SK-N-SH treated with all-trans-retinoic acid at 6 μM for 48 hours (cell line): ENCODE results near the gene ENO3.

ENCODE experiments used
- ATAC-seq: fragments of 200-7000 bp; cut with Tn5 transposase; 3 replicates; pipeline ENCODE4 v1.9.1; 2020; ENCODE audit warnings: mild to moderate bottlenecking, moderate library complexity
- ARNTL ChIP-seq: fragments of 450-650 bp; formaldehyde crosslinking; IDR thresholded peaks from 2 replicates; pipeline ENCODE4 v1.5.0; 2020; ENCODE audit warnings: low read depth, mild to moderate bottlenecking, moderate library complexity, borderline replicate concordance
- BACH2 ChIP-seq: fragments of 250-450 bp; sonication (Bioruptor Pico); IDR thresholded peaks from 2 replicates; pipeline ENCODE4 v1.9.0; 2021; ENCODE audit warnings: mild to moderate bottlenecking, borderline replicate concordance
- CSRNP3 ChIP-seq: fragments of 250-450 bp; sonication (Bioruptor Pico); IDR thresholded peaks from 2 replicates; pipeline ENCODE4 v1.5.1; 2021; ENCODE audit warnings: mild to moderate bottlenecking, moderate library complexity
- ESRRG ChIP-seq: fragments of 250-450 bp; sonication (Bioruptor Pico); IDR thresholded peaks from 2 replicates; pipeline ENCODE4 v1.6.1; 2021; ENCODE audit warnings: mild to moderate bottlenecking
- ISL1 ChIP-seq: fragments of 250-450 bp; sonication (Bioruptor Pico); IDR thresholded peaks from 2 replicates; pipeline ENCODE4 v2.1.2; 2022; ENCODE audit warnings: mild to moderate bottlenecking, moderate library complexity
- PATZ1 ChIP-seq: fragments of 250-450 bp; sonication (Bioruptor Pico); IDR thresholded peaks from 2 replicates; pipeline ENCODE4 v1.8.0; 2020; ENCODE audit warnings: mild to moderate bottlenecking, moderate library complexity, borderline replicate concordance
- POU6F1 ChIP-seq: fragments of 250-450 bp; sonication (Bioruptor Pico); IDR thresholded peaks from 2 replicates; pipeline ENCODE4 v1.8.0; 2021; ENCODE audit warnings: low read depth, mild to moderate bottlenecking, moderate library complexity, borderline replicate concordance
- PPARA ChIP-seq: fragments of 250-450 bp; sonication (Bioruptor Pico); IDR thresholded peaks from 2 replicates; pipeline ENCODE4 v1.5.0; 2020; ENCODE audit warnings: mild to moderate bottlenecking, borderline replicate concordance
- RARB ChIP-seq: fragments of 250-450 bp; sonication (Bioruptor Pico); IDR thresholded peaks from 2 replicates; pipeline ENCODE4 v1.8.0; 2021; ENCODE audit warnings: mild to moderate bottlenecking, moderate library complexity
- TCF4 ChIP-seq: fragments of 250-450 bp; sonication (Bioruptor Pico); IDR thresholded peaks from 2 replicates; pipeline ENCODE4 v1.8.0; 2021; ENCODE audit warnings: mild to moderate bottlenecking, moderate library complexity, borderline replicate concordance
- TSHZ2 ChIP-seq: fragments of 250-450 bp; sonication (Bioruptor Pico); IDR thresholded peaks from 2 replicates; pipeline ENCODE4 v1.5.0; 2020; ENCODE audit warnings: mild to moderate bottlenecking, moderate library complexity
- ZC3H10 ChIP-seq: fragments of 250-450 bp; sonication (Bioruptor Pico); IDR thresholded peaks from 2 replicates; pipeline ENCODE4 v1.5.1; 2021; ENCODE audit warnings: mild to moderate bottlenecking, moderate library complexity
- ZFP3 ChIP-seq: fragments of 250-450 bp; sonication (Bioruptor Pico); IDR thresholded peaks from 2 replicates; pipeline ENCODE4 v1.5.0; 2020; ENCODE audit warnings: mild to moderate bottlenecking, moderate library complexity
- ZFP30 ChIP-seq: fragments of 450-650 bp; formaldehyde crosslinking; IDR thresholded peaks from 2 replicates; pipeline ENCODE4 v1.5.0; 2022; ENCODE audit warnings: mild to moderate bottlenecking, moderate library complexity
- ZNF565 ChIP-seq: fragments of 450-650 bp; formaldehyde crosslinking; conservative IDR thresholded peaks from 2 replicates; pipeline ENCODE4 v1.5.0; 2020; ENCODE audit warnings: low read depth, mild to moderate bottlenecking, moderate library complexity
- ZNF70 ChIP-seq: fragments of 450-650 bp; formaldehyde crosslinking; IDR thresholded peaks from 2 replicates; pipeline ENCODE4 v1.5.0; 2020; ENCODE audit warnings: mild to moderate bottlenecking, moderate library complexity
- ZNF8 ChIP-seq: fragments of 450-650 bp; formaldehyde crosslinking; IDR thresholded peaks from 2 replicates; pipeline ENCODE4 v1.5.0; 2020; ENCODE audit warnings: mild to moderate bottlenecking, moderate library complexity

ENO3 gene

GRCh38 chr17:4940555-4941318, 10.2 kb upstream of the ENO3 start (continued):
- TF ChIP-seq TCF4 = no peak
- no peak for TF ChIP-seq CSRNP3 (CRISPR knock-in tag)

- TF ChIP-seq PPARA (CRISPR knock-in tag) = no peak
- TF ChIP-seq ISL1 (CRISPR knock-in tag) = no peak
- TF ChIP-seq ZFP30 (CRISPR knock-in tag) = no peak
- TF ChIP-seq TSHZ2 (CRISPR knock-in tag) = no peak
- TF ChIP-seq ZC3H10 (CRISPR knock-in tag) = no peak
- no peak for TF ChIP-seq PATZ1 (CRISPR knock-in tag)
- no peak for TF ChIP-seq ZNF8
- TF ChIP-seq POU6F1 (CRISPR knock-in tag) = no peak
- no peak for TF ChIP-seq BACH2 (CRISPR knock-in tag)
- TF ChIP-seq ESRRG = no peak
- no peak for TF ChIP-seq ZNF565
- no peak for TF ChIP-seq ARNTL (CRISPR knock-in tag)
- no peak for TF ChIP-seq RARB
- no peak for TF ChIP-seq CSRNP3 (CRISPR knock-in tag)
- TF ChIP-seq ZFP3 = no peak
- no peak for TF ChIP-seq ZNF70 (CRISPR knock-in tag)
- no peak for ATAC-seq
Observed at GRCh38 chr17:4941319-4941610, 9.7 kb upstream of the ENO3 start.

GRCh38 chr17:4942760-4943508, 8.0 kb upstream of the ENO3 start:
- no peak for ATAC-seq
- TF ChIP-seq ZNF565 (no peak), TSHZ2 (CRISPR knock-in tag) (no peak), ISL1 (CRISPR knock-in tag) (no peak)
- TF ChIP-seq, all 23 proteins: peak for 0
